H9 (cell line): ENCODE results near the gene CD200. TPM values are rescaled to one million over a fixed set of nuclear protein-coding genes. Genes with fewer than 3 reads are reported as not detected.

Experiments
- DNase-seq: peaks from one replicate; pipeline ENCODE4 v3.0.0-alpha.2; 2017
- H2AFZ ChIP-seq: one replicate; pipeline ENCODE4 v1.6.1; 2013; ENCODE audit warnings: mild to moderate bottlenecking, low read length, control low read depth, moderate library complexity
- H2AK5ac ChIP-seq: 2 replicates; pipeline ENCODE4 v1.6.1; 2013; ENCODE audit warnings: low read length, control low read depth, mixed read lengths; ENCODE audit not compliant: insufficient read length
- H2BK120ac ChIP-seq: one replicate; pipeline ENCODE4 v1.6.1; 2013; ENCODE audit warnings: low read depth, mild to moderate bottlenecking, low read length, control low read depth, inconsistent platforms; ENCODE audit not compliant: poor library complexity, severe bottlenecking
- H2BK12ac ChIP-seq: 2 replicates; pipeline ENCODE4 v1.6.1; 2013; ENCODE audit warnings: low read length, control low read depth, mixed read lengths, low read depth; ENCODE audit not compliant: insufficient read length
- H2BK15ac ChIP-seq: 2 replicates; pipeline ENCODE4 v1.6.1; 2013; ENCODE audit warnings: low read depth, low read length, control low read depth
- H2BK20ac ChIP-seq: one replicate; pipeline ENCODE4 v1.6.1; 2013; ENCODE audit warnings: low read depth, mild to moderate bottlenecking, low read length, control low read depth, inconsistent platforms; ENCODE audit not compliant: poor library complexity, severe bottlenecking
- H2BK5ac ChIP-seq: 2 replicates; pipeline ENCODE4 v1.6.1; 2013; ENCODE audit warnings: low read length, control low read depth, mixed read lengths; ENCODE audit not compliant: insufficient read length
- H3K14ac ChIP-seq: 2 replicates; pipeline ENCODE4 v1.6.1; 2013; ENCODE audit warnings: low read length, control low read depth; ENCODE audit not compliant: insufficient read depth
- H3K18ac ChIP-seq: 2 replicates; pipeline ENCODE4 v1.6.1; 2013; ENCODE audit warnings: low read depth, mild to moderate bottlenecking, mixed read lengths, low read length, control low read depth; ENCODE audit not compliant: insufficient read length
- H3K23ac ChIP-seq: 2 replicates; pipeline ENCODE4 v1.6.1; 2013; ENCODE audit warnings: low read length, control low read depth, mixed read lengths, low read depth; ENCODE audit not compliant: insufficient read length
- H3K23me2 ChIP-seq: 2 replicates; pipeline ENCODE4 v1.6.1; 2013; ENCODE audit warnings: low read depth, mild to moderate bottlenecking, mixed read lengths, low read length, control low read depth; ENCODE audit not compliant: insufficient read length, poor library complexity, severe bottlenecking
- H3K27ac ChIP-seq: 2 replicates; pipeline ENCODE4 v1.5.1; 2013; ENCODE audit warnings: low read length, control low read depth, mixed read lengths, low read depth; ENCODE audit not compliant: insufficient read length
- H3K27me3 ChIP-seq: 2 replicates; pipeline ENCODE4 v1.6.1; 2013; ENCODE audit warnings: low read length, control low read depth, inconsistent platforms; ENCODE audit not compliant: insufficient read depth
- H3K4ac ChIP-seq: 2 replicates; pipeline ENCODE4 v1.6.1; 2013; ENCODE audit warnings: low read depth, mild to moderate bottlenecking, control low read depth, inconsistent platforms, low read length, moderate library complexity
- H3K4me1 ChIP-seq: 2 replicates; pipeline ENCODE4 v1.6.1; 2013; ENCODE audit warnings: low read length, control low read depth, inconsistent platforms; ENCODE audit not compliant: insufficient read depth
- H3K4me2 ChIP-seq: 2 replicates; pipeline ENCODE4 v1.6.1; 2013; ENCODE audit warnings: low read length, control low read depth, mixed read lengths; ENCODE audit not compliant: insufficient read length, insufficient read depth
- H3K56ac ChIP-seq: 2 replicates; pipeline ENCODE4 v1.6.1; 2013; ENCODE audit warnings: low read depth, mild to moderate bottlenecking, mixed read lengths, low read length, control low read depth; ENCODE audit not compliant: insufficient read length
- H3K79me1 ChIP-seq: 2 replicates; pipeline ENCODE4 v1.6.1; 2013; ENCODE audit warnings: low read depth, mild to moderate bottlenecking, moderate library complexity, low read length, control low read depth, inconsistent platforms; ENCODE audit not compliant: insufficient read depth, poor library complexity, severe bottlenecking
- H3K79me2 ChIP-seq: 2 replicates; pipeline ENCODE4 v1.6.1; 2013; ENCODE audit warnings: low read length, control low read depth, inconsistent platforms; ENCODE audit not compliant: insufficient read depth
- H3K9ac ChIP-seq: 2 replicates; pipeline ENCODE4 v1.6.1; 2013; ENCODE audit warnings: low read length, control low read depth, mixed read lengths; ENCODE audit not compliant: insufficient read length; ENCODE audit errors: extremely low read depth
- H3K9me3 ChIP-seq: one replicate; pipeline ENCODE4 v1.6.1; 2013; ENCODE audit warnings: low read depth, low read length, inconsistent platforms; ENCODE audit not compliant: control insufficient read depth
- H3T11ph ChIP-seq: one replicate; pipeline ENCODE4 v1.6.1; 2013; ENCODE audit warnings: mild to moderate bottlenecking, low read length, control low read depth, inconsistent platforms
- H4K20me1 ChIP-seq: one replicate; pipeline ENCODE4 v1.6.1; 2013; ENCODE audit not compliant: control insufficient read depth, insufficient read length, insufficient read depth
- H4K5ac ChIP-seq: 2 replicates; pipeline ENCODE4 v1.6.1; 2013; ENCODE audit warnings: low read depth, mild to moderate bottlenecking, mixed read lengths, low read length, control low read depth; ENCODE audit not compliant: insufficient read length
- H4K8ac ChIP-seq: replicated peaks from 2 replicates; pipeline ENCODE4 v1.6.1; 2013; ENCODE audit warnings: low read length, control low read depth, mixed read lengths, low read depth; ENCODE audit not compliant: insufficient read length
- H4K91ac ChIP-seq: 2 replicates; pipeline ENCODE4 v1.6.1; 2013; ENCODE audit warnings: low read depth, mild to moderate bottlenecking, moderate library complexity, mixed read lengths, low read length, control low read depth; ENCODE audit not compliant: insufficient read length
- H3K27ac Mint-ChIP-seq, 3 experiments: 2 replicates in 2 of 3; 3 replicates in 1 of 3; pipeline ENCODE4 v1.8.0; 2020 to 2021; ENCODE audit warnings: mixed read lengths in 3 of 3, mild to moderate bottlenecking in 1 of 3, moderate library complexity in 1 of 3
- H3K27me3 Mint-ChIP-seq: 2 replicates; pipeline ENCODE4 v1.8.0; 2021; ENCODE audit warnings: low read depth, mild to moderate bottlenecking, moderate library complexity, mixed read lengths
- H3K36me3 Mint-ChIP-seq, 3 experiments: 2 replicates in 2 of 3; 3 replicates in 1 of 3; pipeline ENCODE4 v1.8.0; 2020 to 2021; ENCODE audit warnings: low read depth in 3 of 3, mixed read lengths in 3 of 3; ENCODE audit not compliant: insufficient read depth in 1 of 3
- H3K4me1 Mint-ChIP-seq, 2 experiments: 2 replicates each; pipeline ENCODE4 v1.8.0; 2020; ENCODE audit warnings: mixed read lengths in 2 of 2
- H3K4me3 Mint-ChIP-seq, 2 experiments: 2 replicates in 1 of 2; 3 replicates in 1 of 2; pipeline ENCODE4 v1.8.0; 2020 to 2021; ENCODE audit warnings: mild to moderate bottlenecking in 2 of 2, mixed read lengths in 2 of 2, moderate library complexity in 1 of 2
- H3K9me3 Mint-ChIP-seq, 2 experiments: 2 replicates in 1 of 2; 3 replicates in 1 of 2; pipeline ENCODE4 v1.8.0; 2020; ENCODE audit warnings: mild to moderate bottlenecking in 2 of 2, mixed read lengths in 2 of 2, moderate library complexity in 1 of 2
- WGBS: extraction: QIAGEN DNeasy Blood & Tissue Kit; methylation state at CpG from one replicate; pipeline ENCODE4 v1.1.7; 2013; ENCODE audit warnings: missing lambda C conversion rate, low lambda C conversion rate, mixed read lengths; ENCODE audit not compliant: insufficient read length; ENCODE audit errors: extremely low coverage; 5-methylcytosine and 5-hydroxymethylcytosine counted together
- total RNA-seq: library from RNA; stranded (reverse); gene quantifications from 2 replicates; pipeline ENCODE4 v1.2.1, GENCODE V29; 2021
- TF ChIP-seq, protein P1 (sequence below): fragments of 200-600 bp; sonication (generic); conservative IDR thresholded peaks from 3 replicates; pipeline ENCODE4 v1.8.0; 2021; ENCODE audit warnings: antibody characterized with exemption, mild to moderate bottlenecking

Gene CD200
- total RNA-seq, 1 experiment from 2014 or later = 51.6 TPM

DNA sequence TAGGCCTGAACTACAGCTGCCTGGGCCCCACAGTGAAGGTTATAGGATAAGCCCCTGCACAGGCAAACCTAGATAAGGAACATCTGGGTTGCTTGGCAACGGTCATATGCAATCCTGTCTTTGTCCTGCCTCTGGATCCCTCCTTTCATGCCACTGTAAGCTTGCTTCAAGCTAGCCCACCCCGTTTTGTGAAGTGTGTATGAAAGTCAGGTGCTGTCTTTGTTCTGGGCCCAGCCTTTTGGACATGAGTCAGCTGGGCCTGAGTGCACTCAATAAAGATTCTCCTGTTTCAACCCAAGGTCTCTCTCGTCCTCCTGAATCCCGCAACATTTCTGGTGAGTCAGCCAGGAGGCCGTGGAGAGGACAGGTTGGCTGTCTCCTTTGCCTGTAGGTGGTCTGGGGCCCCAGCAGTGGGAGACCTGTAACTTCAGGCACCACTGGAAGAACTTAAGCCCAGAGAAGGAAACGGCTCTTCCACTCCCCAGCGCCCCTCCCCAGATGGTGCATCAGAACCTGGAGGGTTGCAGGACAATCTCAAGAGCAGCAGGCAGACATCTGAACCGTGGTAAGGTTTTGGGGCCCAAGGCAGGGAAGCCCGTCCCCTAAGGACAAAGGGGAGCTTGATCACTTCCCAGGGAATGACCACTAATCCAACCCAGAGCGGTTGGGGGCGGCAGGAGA lies 30.7 kb upstream of the CD200 start:
- peaks cover 11 to 30% of the 10 kb centered on the region in 2 experiments; a peak in 3 of 4 replicates for H3K4me1 Mint-ChIP-seq
- Histone ChIP-seq H4K5ac (no peak overlapping the region), H3T11ph (peak overlapping the region; percentile 10), H2BK20ac (no peak overlapping the region), H3K27me3 (no peaks in the 10 kb centered on the region), H4K20me1 (no peaks in the 10 kb centered on the region), H3K27ac (peak overlapping the region; percentile 52), H2AFZ (no peak overlapping the region), H3K79me1 (no peaks in the 10 kb centered on the region), H4K91ac (no peak overlapping the region), H3K23me2 (peaks cover 6% of the 10 kb centered on the region), H3K14ac (peak overlapping the region; percentile 6; the same call in 1 of the 2 replicates), H3K4me1 (peaks cover 6% of the 10 kb centered on the region; the same call in 1 of the 2 replicates), H2AK5ac (no peak overlapping the region), H3K23ac (no peak overlapping the region), H2BK5ac (no peak overlapping the region), H2BK15ac (no peak overlapping the region), H3K9ac (no peak overlapping the region), H2BK120ac (no peak overlapping the region), H2BK12ac (peak overlapping the region; percentile 16), H3K9me3 (no peaks in the 10 kb centered on the region), H3K79me2 (no peaks in the 10 kb centered on the region), H3K56ac (no peak overlapping the region), H4K8ac (no peak overlapping the region), H3K18ac (peak overlapping the region; percentile 12), H3K4me2 (peak overlapping the region; percentile 48), H3K4ac (no peak overlapping the region; the same call in 1 of the 2 replicates)
- TF ChIP-seq, protein P1, sequence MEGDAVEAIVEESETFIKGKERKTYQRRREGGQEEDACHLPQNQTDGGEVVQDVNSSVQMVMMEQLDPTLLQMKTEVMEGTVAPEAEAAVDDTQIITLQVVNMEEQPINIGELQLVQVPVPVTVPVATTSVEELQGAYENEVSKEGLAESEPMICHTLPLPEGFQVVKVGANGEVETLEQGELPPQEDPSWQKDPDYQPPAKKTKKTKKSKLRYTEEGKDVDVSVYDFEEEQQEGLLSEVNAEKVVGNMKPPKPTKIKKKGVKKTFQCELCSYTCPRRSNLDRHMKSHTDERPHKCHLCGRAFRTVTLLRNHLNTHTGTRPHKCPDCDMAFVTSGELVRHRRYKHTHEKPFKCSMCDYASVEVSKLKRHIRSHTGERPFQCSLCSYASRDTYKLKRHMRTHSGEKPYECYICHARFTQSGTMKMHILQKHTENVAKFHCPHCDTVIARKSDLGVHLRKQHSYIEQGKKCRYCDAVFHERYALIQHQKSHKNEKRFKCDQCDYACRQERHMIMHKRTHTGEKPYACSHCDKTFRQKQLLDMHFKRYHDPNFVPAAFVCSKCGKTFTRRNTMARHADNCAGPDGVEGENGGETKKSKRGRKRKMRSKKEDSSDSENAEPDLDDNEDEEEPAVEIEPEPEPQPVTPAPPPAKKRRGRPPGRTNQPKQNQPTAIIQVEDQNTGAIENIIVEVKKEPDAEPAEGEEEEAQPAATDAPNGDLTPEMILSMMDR = no peak
- H3K4me3 Mint-ChIP-seq = no peak overlapping the region
- no peak overlapping the region for H3K27ac Mint-ChIP-seq
- DNase-seq = peak; percentile 44
- no peaks in the 10 kb centered on the region for H3K27me3 Mint-ChIP-seq
- peaks cover 8 to 29% (median 13%) of the 10 kb centered on the region in 3 experiments; a peak in 6 of 7 replicates for H3K36me3 Mint-ChIP-seq
- WGBS = no CpG with 5 or more reads among the region's 11 CpGs
- peaks cover 11 to 17% of the 10 kb centered on the region in 2 experiments; a peak in 4 of 5 replicates for H3K9me3 Mint-ChIP-seq
